HG03175 (cell line): Measurements from ENCODE around the gene TKTL2.
"Not testable (repeated sequence)": the region's sequence is repeated elsewhere in the genome, so short reads cannot be mapped to it uniquely, and the experiment has no call there.

Experiments used
- ATAC-seq: cut with Tn5 transposase; IDR thresholded peaks from one replicate; pipeline ENCODE4 v1.9.1; 2021; ENCODE audit warnings: mild to moderate bottlenecking, moderate library complexity; ENCODE audit not compliant: unreplicated experiment

TKTL2 gene

DNA sequence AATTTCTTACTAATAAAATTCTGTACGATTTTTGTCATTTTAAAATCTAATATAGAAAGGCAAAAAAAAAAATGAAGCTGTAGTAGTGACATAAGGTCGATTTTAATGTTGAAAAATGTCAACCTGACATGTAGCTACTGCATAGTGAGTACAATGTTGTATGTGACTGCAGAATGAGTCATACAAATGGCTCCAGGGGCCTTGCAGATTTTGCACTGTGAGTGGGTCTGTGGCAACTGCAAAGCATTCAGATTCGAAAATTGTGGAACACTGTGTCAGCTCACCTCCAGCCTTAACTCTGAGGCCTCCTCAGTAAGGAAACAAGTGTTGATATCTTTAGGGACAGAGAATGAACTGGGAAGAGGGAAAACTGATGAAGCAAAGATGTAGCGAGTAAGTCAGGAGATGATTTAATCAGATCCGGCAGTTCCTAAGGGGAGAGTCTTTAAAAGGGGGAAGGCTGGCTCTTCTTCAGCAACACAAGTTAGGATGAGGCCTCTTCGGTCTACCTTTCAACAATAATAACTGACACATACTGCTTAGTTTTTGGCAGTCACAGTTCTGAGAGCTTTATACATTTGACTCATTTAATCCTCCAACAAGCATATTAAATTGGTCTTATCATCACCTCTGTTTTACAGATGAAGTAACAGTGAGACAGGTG lies 24.9 kb downstream of the TKTL2 start:
- no peak for ATAC-seq

DNA sequence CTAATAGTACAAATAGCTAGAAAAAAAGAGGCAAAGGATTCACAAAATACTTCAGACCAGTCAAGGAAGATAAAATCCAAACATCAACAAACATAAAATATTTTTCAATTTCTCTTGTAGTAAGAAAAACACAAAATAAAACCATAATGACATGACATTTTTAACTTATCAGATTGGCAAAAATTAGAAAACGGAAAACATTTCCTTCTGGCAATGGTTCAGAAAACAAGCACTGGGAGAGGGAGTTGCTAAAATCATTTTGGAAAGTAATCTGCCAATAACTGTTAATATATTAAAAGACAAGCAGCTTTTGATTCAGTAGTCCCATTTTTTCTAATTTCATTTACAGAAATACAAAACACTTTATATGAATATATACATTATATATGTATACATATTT lies 26.1 kb downstream of the TKTL2 start:
- ATAC-seq, result no peak

DNA sequence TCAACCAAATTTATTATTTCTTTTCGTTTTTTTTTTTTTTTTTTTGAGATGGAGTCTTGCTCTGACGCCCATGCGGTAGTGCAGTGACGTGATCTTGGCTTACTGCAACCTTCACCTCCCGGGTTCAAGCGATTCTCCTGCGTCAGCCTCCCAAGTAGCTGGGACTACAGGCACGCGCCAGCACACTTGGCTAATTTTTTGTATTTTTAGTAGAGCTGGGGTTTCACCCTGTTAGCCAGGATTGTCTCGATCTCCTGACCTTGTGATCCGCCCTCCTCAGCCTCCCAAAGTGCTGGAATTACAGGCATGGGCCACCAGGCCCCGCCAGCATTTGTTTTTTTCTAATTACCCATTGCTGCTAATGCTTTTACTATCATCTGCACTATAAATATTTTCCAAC lies 26.5 kb downstream of the TKTL2 start:
- ATAC-seq, result not testable (repeated sequence)

DNA sequence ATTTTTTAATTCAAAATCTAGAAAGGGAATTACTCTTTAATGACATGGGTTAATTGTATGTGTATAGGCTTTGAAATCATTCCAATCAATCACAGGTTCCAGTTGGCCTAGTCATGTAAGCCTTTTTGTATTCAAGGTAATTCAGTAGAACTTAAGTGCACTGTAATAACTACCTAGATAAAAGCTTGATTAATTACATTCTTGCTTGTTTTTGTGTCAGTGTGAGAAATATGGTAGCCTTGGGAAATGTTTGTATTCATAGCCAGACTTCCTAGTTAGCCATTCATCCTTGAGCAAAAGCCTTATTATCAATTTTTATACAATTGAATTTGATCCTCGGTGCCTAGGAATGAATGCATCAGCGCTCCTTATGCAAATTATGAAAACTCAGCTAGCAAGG lies 33.5 kb downstream of the TKTL2 start:
- ATAC-seq, result no peak
